GM12878 (cell line): ENCODE measurements around the gene KICS2. TPM values are rescaled to one million over a fixed set of nuclear protein-coding genes. Genes with fewer than 3 reads are reported as not detected.

ENCODE experiments used
- BACH1 ChIP-seq: fragments of 450-650 bp; IDR thresholded peaks from 2 replicates; pipeline ENCODE4 v1.6.1; 2017; ENCODE audit warnings: mild to moderate bottlenecking, borderline replicate concordance
- CREB1 ChIP-seq: IDR thresholded peaks from 2 replicates; pipeline ENCODE4 v1.6.1; 2012; ENCODE audit warnings: low read depth, mild to moderate bottlenecking, inconsistent platforms
- EED ChIP-seq: sonication (generic); IDR thresholded peaks from 2 replicates; pipeline ENCODE4 v1.6.1; 2016; ENCODE audit warnings: antibody characterized with exemption, low read depth
- HDGF ChIP-seq: fragments of 450-650 bp; IDR thresholded peaks from 2 replicates; pipeline ENCODE4 v1.6.1; 2016; ENCODE audit warnings: antibody characterized with exemption
- IKZF2 ChIP-seq, 2 experiments: fragments of 450-650 bp; IDR thresholded peaks; 2 replicates each; pipeline ENCODE4 v1.6.1; 2017; ENCODE audit warnings: mild to moderate bottlenecking in 2 of 2, moderate library complexity in 2 of 2
- MEF2B ChIP-seq: fragments of 450-650 bp; IDR thresholded peaks from 2 replicates; pipeline ENCODE4 v1.6.1; 2018; ENCODE audit warnings: mild to moderate bottlenecking, moderate library complexity; ENCODE audit not compliant: partially characterized antibody, poor library complexity, severe bottlenecking
- POLR2AphosphoS2 ChIP-seq: IDR thresholded peaks from 2 replicates; pipeline ENCODE4 v1.6.1; 2011; ENCODE audit warnings: low read depth, mild to moderate bottlenecking, low read length, improper control_type of control experiment, moderate library complexity
- RAD51 ChIP-seq: fragments of 450-650 bp; IDR thresholded peaks from 2 replicates; pipeline ENCODE4 v1.6.1; 2016; ENCODE audit warnings: moderate library complexity, mild to moderate bottlenecking, inconsistent platforms
- SIN3A ChIP-seq: IDR thresholded peaks from 2 replicates; pipeline ENCODE4 v1.6.1; 2012; ENCODE audit warnings: low read depth, low read length, improper control_type of control experiment
- SMAD1 ChIP-seq: fragments of 450-650 bp; IDR thresholded peaks from 2 replicates; pipeline ENCODE4 v1.6.1; 2018; ENCODE audit warnings: mild to moderate bottlenecking, low read depth; ENCODE audit not compliant: partially characterized antibody
- TAF1 ChIP-seq: IDR thresholded peaks from 2 replicates; pipeline ENCODE4 v1.6.1; 2011; ENCODE audit warnings: mild to moderate bottlenecking, low read depth, low read length, borderline replicate concordance
- ZNF622 ChIP-seq: fragments of 450-650 bp; IDR thresholded peaks from 2 replicates; pipeline ENCODE4 v1.6.1; 2017; ENCODE audit warnings: mild to moderate bottlenecking, inconsistent platforms
- polyA plus RNA-seq, 11 experiments: library from polyadenylated mRNA; depleted of rRNA in 4 of 11; unstranded in 6 of 11; stranded (reverse) in 5 of 11; fragments of >200 nt; fragmentation: Nextera tagmentation in 4 of 11; fragmentation: Illumina TruSeq in 1 of 11; extraction: Ambion mirVana in 4 of 11; extraction: Trizol in 1 of 11; gene quantifications; 1 replicate in 1 of 11; 2 replicates in 10 of 11; pipeline versions ENCODE4 v1.2.1 to v1.2.3, GENCODE V29; 2011 to 2016; ENCODE audit warnings: inconsistent platforms in 2 of 11, missing spikeins in 2 of 11, low read depth in 1 of 11
- total RNA-seq, 4 experiments: library from RNA; depleted of rRNA in 3 of 4; stranded (reverse); fragments of >200 nt in 3 of 4; fragmentation: Illumina TruSeq in 1 of 4; extraction: Trizol in 1 of 4; gene quantifications; 2 replicates each; pipeline versions ENCODE4 v1.2.1 to v1.2.3, GENCODE V29; 2013 to 2021
- TF ChIP-seq, protein P1 (sequence below): fragments of 450-650 bp; IDR thresholded peaks from 2 replicates; pipeline ENCODE4 v1.6.1; 2016; ENCODE audit warnings: mild to moderate bottlenecking
- TF ChIP-seq, protein P2 (sequence below): fragments of 450-650 bp; IDR thresholded peaks from 2 replicates; pipeline ENCODE4 v1.6.1; 2017; ENCODE audit warnings: low read depth, mild to moderate bottlenecking, moderate library complexity
- TF ChIP-seq, protein P3 (sequence below): IDR thresholded peaks from 2 replicates; pipeline ENCODE4 v1.6.1; 2012; ENCODE audit warnings: low read depth, low read length, improper control_type of control experiment
- TF ChIP-seq, protein P4 (sequence below): fragments of 450-650 bp; formaldehyde crosslinking; IDR thresholded peaks from 2 replicates; pipeline ENCODE4 v1.4.0; 2022; ENCODE audit warnings: mild to moderate bottlenecking, moderate library complexity
- TF ChIP-seq, protein P5 (sequence below): fragments of 450-650 bp; IDR thresholded peaks from 2 replicates; pipeline ENCODE4 v1.6.1; 2018; ENCODE audit warnings: mild to moderate bottlenecking, low read depth, moderate library complexity; ENCODE audit not compliant: partially characterized antibody

KICS2 gene
- total and polyA plus RNA-seq, 10 of the 15 experiments (the other 5 are each of a cell fraction or from before 2014, with no cell fraction given): 3.9 to 13.1 (median 9.5) TPM

DNA sequence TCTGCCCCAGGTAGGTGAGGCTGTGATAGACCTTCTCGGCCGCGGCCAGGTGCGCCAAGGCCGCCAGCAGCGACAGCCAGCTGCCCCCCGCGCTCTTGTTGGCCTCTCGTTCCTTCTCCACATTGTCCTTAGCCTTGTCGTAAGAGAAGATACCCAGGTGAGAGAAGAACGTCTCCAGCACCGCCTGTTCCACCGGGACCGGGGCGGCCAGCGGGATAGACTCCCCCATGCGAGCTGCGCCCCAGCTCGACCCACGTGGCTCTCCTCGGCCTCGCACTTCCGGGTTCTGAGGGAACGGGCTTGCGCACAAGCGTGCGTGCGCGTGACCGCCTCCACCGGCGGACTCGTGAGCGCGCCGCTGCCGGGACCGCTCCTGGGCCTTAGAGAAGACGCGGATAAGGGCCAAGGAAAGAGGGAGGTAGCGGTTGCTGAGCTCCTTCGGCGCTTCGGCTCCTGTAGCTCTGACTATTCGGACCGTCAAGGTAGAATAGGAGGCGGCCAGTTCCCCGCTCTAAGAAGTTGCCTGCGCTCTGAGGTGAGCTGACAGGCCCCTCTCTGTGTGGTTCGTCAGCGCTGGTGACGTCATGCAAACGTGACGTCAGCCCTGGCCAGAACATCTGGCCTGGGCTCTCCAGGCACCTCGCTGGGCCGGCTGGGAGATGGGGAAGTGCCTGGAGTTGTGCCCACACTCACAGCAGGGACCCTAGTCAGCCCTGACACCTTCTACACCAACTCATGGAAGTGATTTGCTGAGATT lies at the start of gene KICS2 (continued):
- peak; percentile 34 for TF ChIP-seq MEF2B
- TF ChIP-seq, protein P1, sequence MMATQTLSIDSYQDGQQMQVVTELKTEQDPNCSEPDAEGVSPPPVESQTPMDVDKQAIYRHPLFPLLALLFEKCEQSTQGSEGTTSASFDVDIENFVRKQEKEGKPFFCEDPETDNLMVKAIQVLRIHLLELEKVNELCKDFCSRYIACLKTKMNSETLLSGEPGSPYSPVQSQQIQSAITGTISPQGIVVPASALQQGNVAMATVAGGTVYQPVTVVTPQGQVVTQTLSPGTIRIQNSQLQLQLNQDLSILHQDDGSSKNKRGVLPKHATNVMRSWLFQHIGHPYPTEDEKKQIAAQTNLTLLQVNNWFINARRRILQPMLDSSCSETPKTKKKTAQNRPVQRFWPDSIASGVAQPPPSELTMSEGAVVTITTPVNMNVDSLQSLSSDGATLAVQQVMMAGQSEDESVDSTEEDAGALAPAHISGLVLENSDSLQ: peak; percentile 77
- TF ChIP-seq, protein P2, sequence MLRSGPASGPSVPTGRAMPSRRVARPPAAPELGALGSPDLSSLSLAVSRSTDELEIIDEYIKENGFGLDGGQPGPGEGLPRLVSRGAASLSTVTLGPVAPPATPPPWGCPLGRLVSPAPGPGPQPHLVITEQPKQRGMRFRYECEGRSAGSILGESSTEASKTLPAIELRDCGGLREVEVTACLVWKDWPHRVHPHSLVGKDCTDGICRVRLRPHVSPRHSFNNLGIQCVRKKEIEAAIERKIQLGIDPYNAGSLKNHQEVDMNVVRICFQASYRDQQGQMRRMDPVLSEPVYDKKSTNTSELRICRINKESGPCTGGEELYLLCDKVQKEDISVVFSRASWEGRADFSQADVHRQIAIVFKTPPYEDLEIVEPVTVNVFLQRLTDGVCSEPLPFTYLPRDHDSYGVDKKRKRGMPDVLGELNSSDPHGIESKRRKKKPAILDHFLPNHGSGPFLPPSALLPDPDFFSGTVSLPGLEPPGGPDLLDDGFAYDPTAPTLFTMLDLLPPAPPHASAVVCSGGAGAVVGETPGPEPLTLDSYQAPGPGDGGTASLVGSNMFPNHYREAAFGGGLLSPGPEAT: peak; percentile 54; the same call in 1 of the 2 replicates
- TF ChIP-seq BACH1: peak; percentile 38; the same call in 1 of the 2 replicates
- peak; percentile 80 for TF ChIP-seq RAD51
- no peak for TF ChIP-seq SMAD1
- TF ChIP-seq HDGF: 0 out of 2 replicates have a peak, but pooled peaks have one; percentile 34
- TF ChIP-seq TAF1: peak; percentile 54; the same call in 1 of the 2 replicates
- peak; percentile 81; the same call in 1 of the 2 replicates for TF ChIP-seq SIN3A
- TF ChIP-seq, protein P3, sequence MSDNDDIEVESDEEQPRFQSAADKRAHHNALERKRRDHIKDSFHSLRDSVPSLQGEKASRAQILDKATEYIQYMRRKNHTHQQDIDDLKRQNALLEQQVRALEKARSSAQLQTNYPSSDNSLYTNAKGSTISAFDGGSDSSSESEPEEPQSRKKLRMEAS: peak; percentile 98
- TF ChIP-seq, protein P4, sequence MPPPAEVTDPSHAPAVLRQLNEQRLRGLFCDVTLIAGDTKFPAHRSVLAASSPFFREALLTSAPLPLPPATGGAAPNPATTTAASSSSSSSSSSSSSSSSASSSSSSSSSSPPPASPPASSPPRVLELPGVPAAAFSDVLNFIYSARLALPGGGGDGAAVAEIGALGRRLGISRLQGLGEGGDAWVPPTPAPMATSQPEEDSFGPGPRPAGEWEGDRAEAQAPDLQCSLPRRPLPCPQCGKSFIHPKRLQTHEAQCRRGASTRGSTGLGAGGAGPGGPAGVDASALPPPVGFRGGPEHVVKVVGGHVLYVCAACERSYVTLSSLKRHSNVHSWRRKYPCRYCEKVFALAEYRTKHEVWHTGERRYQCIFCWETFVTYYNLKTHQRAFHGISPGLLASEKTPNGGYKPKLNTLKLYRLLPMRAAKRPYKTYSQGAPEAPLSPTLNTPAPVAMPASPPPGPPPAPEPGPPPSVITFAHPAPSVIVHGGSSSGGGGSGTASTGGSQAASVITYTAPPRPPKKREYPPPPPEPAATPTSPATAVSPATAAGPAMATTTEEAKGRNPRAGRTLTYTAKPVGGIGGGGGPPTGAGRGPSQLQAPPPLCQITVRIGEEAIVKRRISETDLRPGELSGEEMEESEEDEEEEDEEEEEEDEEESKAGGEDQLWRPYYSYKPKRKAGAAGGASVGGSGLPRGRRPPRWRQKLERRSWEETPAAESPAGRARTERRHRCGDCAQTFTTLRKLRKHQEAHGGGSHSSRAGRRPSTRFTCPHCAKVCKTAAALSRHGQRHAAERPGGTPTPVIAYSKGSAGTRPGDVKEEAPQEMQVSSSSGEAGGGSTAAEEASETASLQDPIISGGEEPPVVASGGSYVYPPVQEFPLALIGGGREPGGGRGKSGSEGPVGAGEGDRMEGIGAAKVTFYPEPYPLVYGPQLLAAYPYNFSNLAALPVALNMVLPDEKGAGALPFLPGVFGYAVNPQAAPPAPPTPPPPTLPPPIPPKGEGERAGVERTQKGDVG (CRISPR knock-in tag): no peak
- TF ChIP-seq ZNF622: no peak
- TF ChIP-seq CREB1: peak; percentile 98
- TF ChIP-seq, protein P5, sequence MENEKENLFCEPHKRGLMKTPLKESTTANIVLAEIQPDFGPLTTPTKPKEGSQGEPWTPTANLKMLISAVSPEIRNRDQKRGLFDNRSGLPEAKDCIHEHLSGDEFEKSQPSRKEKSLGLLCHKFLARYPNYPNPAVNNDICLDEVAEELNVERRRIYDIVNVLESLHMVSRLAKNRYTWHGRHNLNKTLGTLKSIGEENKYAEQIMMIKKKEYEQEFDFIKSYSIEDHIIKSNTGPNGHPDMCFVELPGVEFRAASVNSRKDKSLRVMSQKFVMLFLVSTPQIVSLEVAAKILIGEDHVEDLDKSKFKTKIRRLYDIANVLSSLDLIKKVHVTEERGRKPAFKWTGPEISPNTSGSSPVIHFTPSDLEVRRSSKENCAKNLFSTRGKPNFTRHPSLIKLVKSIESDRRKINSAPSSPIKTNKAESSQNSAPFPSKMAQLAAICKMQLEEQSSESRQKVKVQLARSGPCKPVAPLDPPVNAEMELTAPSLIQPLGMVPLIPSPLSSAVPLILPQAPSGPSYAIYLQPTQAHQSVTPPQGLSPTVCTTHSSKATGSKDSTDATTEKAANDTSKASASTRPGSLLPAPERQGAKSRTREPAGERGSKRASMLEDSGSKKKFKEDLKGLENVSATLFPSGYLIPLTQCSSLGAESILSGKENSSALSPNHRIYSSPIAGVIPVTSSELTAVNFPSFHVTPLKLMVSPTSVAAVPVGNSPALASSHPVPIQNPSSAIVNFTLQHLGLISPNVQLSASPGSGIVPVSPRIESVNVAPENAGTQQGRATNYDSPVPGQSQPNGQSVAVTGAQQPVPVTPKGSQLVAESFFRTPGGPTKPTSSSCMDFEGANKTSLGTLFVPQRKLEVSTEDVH: peak; percentile 53
- TF ChIP-seq IKZF2 (IDR thresholded peaks at IDR 0.05): 0 out of 4 replicates have a peak, but pooled peaks of 1 of the 2 experiments have one; percentile 55
- TF ChIP-seq POLR2AphosphoS2: peak; percentile 68; the same call in 1 of the 2 replicates
- 0 out of 2 replicates have a peak, but pooled peaks have one; percentile 24 for TF ChIP-seq EED
